Natural killer cell (primary cell): ENCODE measurements around the gene CUX1. TPM values are rescaled to one million over a fixed set of nuclear protein-coding genes. Genes with fewer than 3 reads are reported as not detected.

Experiments
- ATAC-seq, 3 donors: fragments of 150-1000 bp in 2 of 3; fragments of 200-7000 bp in 1 of 3; cut with Tn5 transposase; 1 replicate in 1 of 3; 2 replicates in 2 of 3; pipeline ENCODE4 v1.10.0; 2021; ENCODE audit warnings: mild to moderate bottlenecking in 2 of 3, moderate library complexity in 2 of 3
- DNase-seq, 2 donors: peaks; one replicate each; pipeline versions ENCODE4 v3.0.0 to v3.0.0-alpha.2; 2013 to 2021; ENCODE audit warnings: mixed read lengths in 1 of 2
- H3K27ac ChIP-seq: one replicate; pipeline ENCODE4 v1.5.1; 2013; ENCODE audit warnings: mild to moderate bottlenecking, low read length
- H3K27me3 ChIP-seq: one replicate; pipeline ENCODE4 v1.6.1; 2013; ENCODE audit warnings: low read length; ENCODE audit not compliant: control insufficient read depth, insufficient read depth
- H3K36me3 ChIP-seq: one replicate; pipeline ENCODE4 v1.6.1; 2013; ENCODE audit warnings: low read length; ENCODE audit not compliant: control insufficient read depth, insufficient read depth
- H3K4me1 ChIP-seq: one replicate; pipeline ENCODE4 v1.6.1; 2013; ENCODE audit warnings: low read length; ENCODE audit not compliant: control insufficient read depth, insufficient read depth
- H3K4me3 ChIP-seq: one replicate; pipeline ENCODE4 v1.5.1; 2013; ENCODE audit warnings: low read length
- H3K9me3 ChIP-seq: one replicate; pipeline ENCODE4 v1.6.1; 2013; ENCODE audit warnings: low read length; ENCODE audit not compliant: control insufficient read depth, insufficient read depth
- H3K27ac Mint-ChIP-seq, 2 donors: one replicate each; pipeline ENCODE4 v1.8.0; 2022; ENCODE audit warnings: mild to moderate bottlenecking in 2 of 2, mixed read lengths in 2 of 2, moderate library complexity in 1 of 2
- H3K27me3 Mint-ChIP-seq, 2 donors: one replicate each; pipeline ENCODE4 v1.8.0; 2022; ENCODE audit warnings: low read depth in 2 of 2, mixed read lengths in 2 of 2
- H3K36me3 Mint-ChIP-seq: one replicate; pipeline ENCODE4 v1.8.0; 2022; ENCODE audit warnings: mixed read lengths
- H3K4me1 Mint-ChIP-seq, 2 donors: one replicate each; pipeline ENCODE4 v1.8.0; 2022; ENCODE audit warnings: mixed read lengths in 2 of 2
- H3K4me3 Mint-ChIP-seq: one replicate; pipeline ENCODE4 v1.8.0; 2022; ENCODE audit warnings: mild to moderate bottlenecking, moderate library complexity, mixed read lengths
- H3K9me3 Mint-ChIP-seq, 2 donors: one replicate each; pipeline ENCODE4 v1.8.0; 2022; ENCODE audit warnings: mixed read lengths in 2 of 2
- WGBS: methylation state at CpG from one replicate; pipeline ENCODE4 v1.1.7; 2013; ENCODE audit warnings: missing lambda C conversion rate; ENCODE audit not compliant: insufficient coverage; 5-methylcytosine and 5-hydroxymethylcytosine counted together
- intact Hi-C: fragments of 100-400 bp; cut with micrococcal nuclease; formaldehyde crosslinking; loops from one replicate; pipeline ENCODE4 v1.14.2; 2022
- total RNA-seq, 4 donors: library from RNA; stranded (reverse); fragments of 120-200 nt in 1 of 4; gene quantifications; one replicate each; pipeline versions ENCODE4 v1.2.3 to v1.2.4, GENCODE V29; 2013 to 2022
- TF ChIP-seq, protein P1 (sequence below): fragments of 200-600 bp; IDR thresholded peaks from one replicate; pipeline ENCODE4 v1.8.0; 2022; ENCODE audit warnings: antibody characterized with exemption

Gene CUX1
- total RNA-seq, 3 donors from 2014 or later (not counting 1 experiment from before 2014, with no cell fraction given) = 59.8 to 77.4 (median 73.6) TPM

DNA sequence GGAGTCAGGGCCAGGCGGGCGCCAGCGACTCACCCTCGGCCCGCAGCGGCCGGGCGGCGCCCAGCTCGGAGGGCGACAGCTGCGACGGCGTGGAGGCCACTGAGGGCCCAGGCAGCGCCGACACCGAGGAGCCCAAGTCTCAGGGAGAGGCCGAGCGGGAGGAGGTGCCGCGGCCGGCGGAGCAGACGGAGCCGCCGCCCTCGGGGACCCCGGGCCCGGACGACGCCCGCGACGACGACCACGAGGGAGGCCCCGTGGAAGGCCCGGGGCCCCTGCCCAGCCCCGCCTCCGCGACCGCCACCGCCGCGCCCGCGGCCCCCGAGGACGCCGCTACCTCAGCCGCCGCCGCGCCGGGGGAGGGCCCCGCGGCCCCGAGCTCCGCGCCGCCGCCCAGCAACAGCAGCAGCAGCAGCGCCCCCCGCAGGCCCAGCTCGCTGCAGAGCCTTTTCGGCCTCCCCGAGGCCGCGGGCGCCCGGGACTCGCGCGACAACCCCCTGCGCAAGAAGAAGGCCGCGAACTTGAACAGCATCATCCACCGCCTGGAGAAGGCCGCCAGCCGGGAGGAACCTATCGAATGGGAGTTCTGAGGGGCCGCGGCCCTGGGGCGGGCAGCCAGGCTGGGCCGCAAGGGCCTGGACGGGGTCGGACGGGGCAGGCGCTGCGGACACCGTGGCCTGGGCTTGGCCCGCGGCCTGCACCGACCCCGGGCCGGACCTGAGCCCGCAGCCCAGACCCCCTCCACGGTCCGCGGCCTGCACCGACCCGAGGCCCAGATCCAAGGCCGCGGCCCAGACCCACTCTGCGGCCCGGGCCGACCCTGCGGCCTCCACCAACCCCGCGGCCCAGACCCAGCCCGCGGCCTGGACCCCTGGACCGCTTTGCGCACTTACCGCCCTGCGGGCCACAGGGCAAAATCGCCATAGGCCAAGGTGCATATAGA is 431.3 kb downstream of the CUX1 start:
- Histone ChIP-seq H3K9me3 (no peaks in the 10 kb centered on the region), H3K36me3 (peaks cover 2% of the 10 kb centered on the region), H3K4me1 (no peaks in the 10 kb centered on the region), H3K27me3 (no peaks in the 10 kb centered on the region), H3K4me3 (no peak overlapping the region), H3K27ac (no peak overlapping the region)
- DNase-seq (no peak), ATAC-seq (no peak)
- Mint-ChIP-seq H3K36me3 (peaks cover 8% of the 10 kb centered on the region), H3K4me3 (no peak overlapping the region), H3K27ac (no peak overlapping the region), H3K9me3 (no peaks in the 10 kb centered on the region), H3K4me1 (peaks cover 12 to 14% of the 10 kb centered on the region in 2 donors), H3K27me3 (no peaks in the 10 kb centered on the region)
- intact Hi-C loops = no loop called here
- TF ChIP-seq, protein P1, sequence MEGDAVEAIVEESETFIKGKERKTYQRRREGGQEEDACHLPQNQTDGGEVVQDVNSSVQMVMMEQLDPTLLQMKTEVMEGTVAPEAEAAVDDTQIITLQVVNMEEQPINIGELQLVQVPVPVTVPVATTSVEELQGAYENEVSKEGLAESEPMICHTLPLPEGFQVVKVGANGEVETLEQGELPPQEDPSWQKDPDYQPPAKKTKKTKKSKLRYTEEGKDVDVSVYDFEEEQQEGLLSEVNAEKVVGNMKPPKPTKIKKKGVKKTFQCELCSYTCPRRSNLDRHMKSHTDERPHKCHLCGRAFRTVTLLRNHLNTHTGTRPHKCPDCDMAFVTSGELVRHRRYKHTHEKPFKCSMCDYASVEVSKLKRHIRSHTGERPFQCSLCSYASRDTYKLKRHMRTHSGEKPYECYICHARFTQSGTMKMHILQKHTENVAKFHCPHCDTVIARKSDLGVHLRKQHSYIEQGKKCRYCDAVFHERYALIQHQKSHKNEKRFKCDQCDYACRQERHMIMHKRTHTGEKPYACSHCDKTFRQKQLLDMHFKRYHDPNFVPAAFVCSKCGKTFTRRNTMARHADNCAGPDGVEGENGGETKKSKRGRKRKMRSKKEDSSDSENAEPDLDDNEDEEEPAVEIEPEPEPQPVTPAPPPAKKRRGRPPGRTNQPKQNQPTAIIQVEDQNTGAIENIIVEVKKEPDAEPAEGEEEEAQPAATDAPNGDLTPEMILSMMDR = no peak
- WGBS = 97% methylated on average over 117 of the region's 117 CpGs

DNA sequence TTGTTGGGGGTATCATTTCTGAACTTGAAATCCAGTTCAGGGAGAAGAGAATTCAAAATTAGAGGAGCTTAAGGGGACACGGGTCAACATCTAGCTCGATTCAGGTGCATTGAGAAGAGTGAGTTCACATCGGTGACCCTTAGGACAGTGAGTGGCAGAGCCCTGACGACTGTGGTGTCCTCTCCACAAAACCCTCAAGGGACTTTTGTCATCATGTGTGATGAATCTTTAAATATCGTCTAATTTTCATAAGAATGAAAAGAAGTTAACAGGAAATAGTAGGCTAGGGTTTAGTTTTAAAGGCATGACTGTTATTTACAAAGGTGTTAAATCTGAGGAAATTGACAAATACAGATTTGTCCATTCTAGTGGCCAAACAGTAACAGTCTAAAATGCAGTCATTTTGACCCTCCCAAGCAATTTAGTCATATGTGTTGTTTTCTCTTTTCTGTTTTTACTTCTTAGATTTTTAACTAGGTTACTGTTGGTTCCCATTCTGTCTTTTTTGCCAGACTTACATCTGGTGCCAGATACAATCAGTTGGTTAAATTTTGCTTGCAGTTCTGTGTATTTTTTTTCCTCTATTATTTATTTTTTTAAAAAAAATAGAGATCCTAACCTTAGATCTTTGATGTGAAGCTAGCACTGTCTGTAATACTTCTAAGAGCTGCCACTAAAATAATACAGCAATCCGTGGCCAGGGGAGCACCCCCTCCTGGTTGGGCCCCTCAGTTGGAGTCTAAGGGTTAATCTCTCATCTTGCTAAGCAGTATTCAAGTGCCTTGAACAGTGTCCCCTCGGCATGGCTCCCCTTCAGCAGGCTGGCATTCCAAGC is 434.3 kb downstream of the CUX1 start:
- Mint-ChIP-seq H3K4me1 (peaks cover 14 to 16% of the 10 kb centered on the region in 2 donors), H3K27me3 (no peaks in the 10 kb centered on the region), H3K27ac (peak overlapping the region; percentile 21 to 44), H3K36me3 (peaks cover 8% of the 10 kb centered on the region), H3K4me3 (no peak overlapping the region), H3K9me3 (no peaks in the 10 kb centered on the region)
- DNase-seq (no peak), ATAC-seq (no peak)
- Histone ChIP-seq H3K9me3 (no peaks in the 10 kb centered on the region), H3K27me3 (no peaks in the 10 kb centered on the region), H3K4me1 (no peaks in the 10 kb centered on the region), H3K27ac (no peak overlapping the region), H3K4me3 (no peak overlapping the region), H3K36me3 (peaks cover 2% of the 10 kb centered on the region)
- TF ChIP-seq, protein P1 = no peak
- WGBS = 64% methylated on average over 7 of the region's 7 CpGs
- intact Hi-C loops = no loop called here

DNA sequence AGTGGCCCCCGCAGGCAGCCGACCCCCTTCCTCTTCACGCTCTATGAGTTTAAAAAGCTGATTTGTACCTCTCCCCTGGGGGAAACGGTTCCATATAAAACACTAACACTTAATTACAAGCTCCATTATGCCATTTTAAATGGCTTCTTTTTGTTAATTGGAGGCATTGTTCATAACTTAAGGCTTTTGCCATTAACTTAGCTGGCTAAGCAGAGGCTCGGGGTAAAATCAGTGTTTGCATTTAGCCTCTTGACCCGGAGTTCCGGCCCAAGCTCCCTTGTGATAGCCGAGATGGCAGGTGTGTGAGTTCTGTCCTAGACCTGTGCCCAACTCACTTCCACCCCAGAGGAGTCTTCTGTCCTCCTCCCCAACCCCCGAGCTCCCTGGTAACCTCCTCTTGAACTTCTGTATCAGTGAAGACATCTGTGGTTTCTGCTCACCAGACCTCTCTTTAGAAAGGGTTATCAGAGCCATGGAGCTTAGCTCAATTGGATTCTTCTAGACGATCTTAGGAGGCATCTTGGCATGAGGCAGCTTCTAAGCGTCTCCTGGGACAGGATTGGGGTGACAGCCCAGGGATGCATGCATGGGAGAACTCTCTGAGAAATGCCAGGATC is 435.0 kb downstream of the CUX1 start:
- Mint-ChIP-seq H3K27ac (no peak overlapping the region), H3K9me3 (no peaks in the 10 kb centered on the region), H3K27me3 (no peaks in the 10 kb centered on the region), H3K36me3 (peaks cover 8% of the 10 kb centered on the region), H3K4me3 (no peak overlapping the region), H3K4me1 (peaks cover 14 to 16% of the 10 kb centered on the region in 2 donors)
- WGBS = 69% methylated on average over 11 of the region's 11 CpGs
- no peak overlapping the region for H3K27ac ChIP-seq
- no peaks in the 10 kb centered on the region for H3K9me3 ChIP-seq
- H3K36me3 ChIP-seq = peaks cover 2% of the 10 kb centered on the region
- TF ChIP-seq, protein P1 = no peak
- no peaks in the 10 kb centered on the region for H3K4me1 ChIP-seq
- DNase-seq (no peak), ATAC-seq (no peak)
- intact Hi-C loops = no loop called here
- H3K27me3 ChIP-seq = no peaks in the 10 kb centered on the region
- H3K4me3 ChIP-seq = no peak overlapping the region
